ENCODE results near the gene MTERF2.

DNA sequence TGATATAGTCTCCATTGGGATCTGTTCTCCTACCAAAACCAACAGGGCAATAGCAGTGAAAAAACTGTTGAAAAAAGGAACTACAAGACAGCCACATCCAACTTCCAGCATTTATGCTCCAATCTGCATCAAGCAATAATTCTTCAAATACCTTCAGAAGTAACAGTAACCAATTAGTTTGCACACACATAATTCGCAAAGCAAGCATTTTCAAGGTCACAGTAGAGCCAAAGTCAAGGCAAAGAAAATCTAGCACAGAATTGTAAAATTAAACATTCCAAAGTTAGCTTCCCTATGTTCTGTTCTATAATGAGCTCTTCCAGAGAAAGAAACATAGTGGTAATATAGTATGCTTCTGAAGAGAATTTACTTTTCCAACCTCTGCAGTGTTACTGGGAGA is 11.0 kb upstream of the MTERF2 start:
- TF ChIP-seq CTCF (IDR thresholded peaks at IDR 0.05; ENCODE audit: low read depth, low read length) = no peak
- no peak for TF ChIP-seq POLR2A (IDR thresholded peaks at IDR 0.05; ENCODE audit: extremely low read depth, insufficient read length)
- no peak for TF ChIP-seq MYC (IDR thresholded peaks at IDR 0.05; ENCODE audit: low read depth, low read length)

All from NB4 (cell line).